ENCODE data around the gene PALMD. TPM values are rescaled to one million over a fixed set of nuclear protein-coding genes. Genes with fewer than 3 reads are reported as not detected.
A peak's percentile ranks its signal among the peaks of the same experiment; 100 is the strongest.

Gene PALMD
- total RNA-seq, 1 experiment from 2014 or later: not detected

- Histone ChIP-seq H3K9me3 (ENCODE audit: control insufficient read depth, low read depth, low read length) (no peaks in the 10 kb centered on the region), H2BK5ac (ENCODE audit: insufficient read length, low read length) (no peak overlapping the region), H3K14ac (ENCODE audit: insufficient read depth, low read length) (no peak overlapping the region), H4K20me1 (ENCODE audit: control insufficient read depth, insufficient read depth, insufficient read length) (no peaks in the 10 kb centered on the region), H3K4me1 (ENCODE audit: insufficient read depth, low read length) (no peaks in the 10 kb centered on the region), H3K27ac (ENCODE audit: insufficient read length, low read depth, low read length) (no peak overlapping the region), H3K9ac (ENCODE audit: extremely low read depth, insufficient read length, low read length) (no peak overlapping the region), H3K27me3 (ENCODE audit: insufficient read depth, low read length) (no peaks in the 10 kb centered on the region), H3K79me2 (ENCODE audit: insufficient read depth, low read length) (no peaks in the 10 kb centered on the region), H4K8ac (replicated peaks; ENCODE audit: insufficient read length, low read depth, low read length) (no peak overlapping the region), H2BK15ac (ENCODE audit: low read depth, low read length) (no peak overlapping the region), H3K23ac (ENCODE audit: insufficient read length, low read depth, low read length) (no peak overlapping the region), H3K56ac (ENCODE audit: insufficient read length, low read depth, low read length) (no peak overlapping the region), H3K4ac (ENCODE audit: low read depth, low read length) (no peak overlapping the region), H3K79me1 (ENCODE audit: insufficient read depth, low read depth, low read length, poor library complexity, severe bottlenecking) (no peaks in the 10 kb centered on the region), H2AK5ac (ENCODE audit: insufficient read length, low read length) (no peak overlapping the region), H4K5ac (ENCODE audit: insufficient read length, low read depth, low read length) (no peak overlapping the region), H2BK12ac (ENCODE audit: insufficient read length, low read depth, low read length) (no peak overlapping the region), H3K23me2 (ENCODE audit: insufficient read length, low read depth, low read length, poor library complexity, severe bottlenecking) (no peaks in the 10 kb centered on the region), H2BK20ac (ENCODE audit: low read depth, low read length, poor library complexity, severe bottlenecking) (no peak overlapping the region), H2BK120ac (ENCODE audit: low read depth, low read length, poor library complexity, severe bottlenecking) (no peak overlapping the region), H2AFZ (ENCODE audit: low read length) (no peak overlapping the region), H3K18ac (ENCODE audit: insufficient read length, low read depth, low read length) (no peak overlapping the region), H4K91ac (ENCODE audit: insufficient read length, low read depth, low read length) (no peak overlapping the region), H3K4me2 (ENCODE audit: insufficient read depth, insufficient read length, low read length) (no peak overlapping the region), H3T11ph (ENCODE audit: low read length) (no peak overlapping the region)
- DNase-seq: no peak
- H3K9me3 Mint-ChIP-seq: no peaks in the 10 kb centered on the region
- peaks cover 0 to 10% (median 0%) of the 10 kb centered on the region in 3 experiments; a peak in 3 of 7 replicates for H3K36me3 Mint-ChIP-seq (ENCODE audit: insufficient read depth in 1 of 3, low read depth in 3 of 3)
- H3K27me3 Mint-ChIP-seq (ENCODE audit: low read depth): no peaks in the 10 kb centered on the region
- H3K27ac Mint-ChIP-seq: peak overlapping the region in 1 of 3 experiments; percentile 34; a peak in 1 of 7 replicates
- H3K4me1 Mint-ChIP-seq: 0 out of 4 replicates have a peak, but pooled peaks cover 0 to 4% of the 10 kb centered on the region in 2 experiments
- no peak for TF ChIP-seq CTCF (conservative IDR thresholded peaks at IDR 0.05)
- WGBS (ENCODE audit: extremely low coverage, insufficient read length, low lambda C conversion rate): no CpG with 5 or more reads among the region's 1 CpG
- H3K4me3 Mint-ChIP-seq: no peak overlapping the region
These were observed 71.1 kb downstream of the PALMD start for GRCh38 chr1:99717005-99717404.

All from H9 (cell line).